Body of pancreas (tissue), 4 donors: ENCODE data around the gene LDAH. TPM values are rescaled to one million over a fixed set of nuclear protein-coding genes. Genes with fewer than 3 reads are reported as not detected.

Experiments used
- ATAC-seq: fragments of 150-250 bp; one replicate; pipeline ENCODE4 v1.9.1; 2016
- DNase-seq, 4 donors: peaks; one replicate each; pipeline ENCODE4 v3.0.0-alpha.2; 2019
- H3K27ac ChIP-seq, 4 donors: fragments of 200-600 bp; sonication (generic); 1 replicate in 3 of 4; 2 replicates in 1 of 4; pipeline versions ENCODE4 v1.5.1 to v1.6.1; 2016 to 2019; ENCODE audit warnings: mild to moderate bottlenecking in 1 of 4, mixed read lengths in 1 of 4, moderate library complexity in 1 of 4
- H3K27me3 ChIP-seq, 2 donors: fragments of 200-600 bp; sonication (generic); one replicate each; pipeline ENCODE4 v1.6.0; 2016; ENCODE audit warnings: mild to moderate bottlenecking in 1 of 2
- H3K36me3 ChIP-seq, 2 donors: fragments of 200-600 bp; sonication (generic); replicated peaks in 1 of 2; 2 replicates each; pipeline ENCODE4 v1.5.1; 2016; ENCODE audit warnings: low read depth in 2 of 2; ENCODE audit not compliant: insufficient read depth in 1 of 2
- H3K4me1 ChIP-seq: fragments of 200-600 bp; sonication (generic); one replicate; pipeline ENCODE4 v1.6.0; 2016
- H3K4me3 ChIP-seq, 2 donors: fragments of 200-600 bp; sonication (generic); 1 replicate in 1 of 2; 2 replicates in 1 of 2; pipeline ENCODE4 v1.5.1; 2016 to 2019
- H3K9me3 ChIP-seq, 3 donors: fragments of 200-600 bp; sonication (generic); 1 replicate in 2 of 3; 2 replicates in 1 of 3; pipeline ENCODE4 v1.5.1; 2016
- CTCF ChIP-seq, 7 experiments: fragments of 450-650 bp in 4 of 7; fragments of 200-600 bp in 3 of 7; sonication (generic) in 3 of 7; IDR thresholded peaks; one replicate each; pipeline ENCODE4 v1.5.1; 2016 to 2019; ENCODE audit warnings: antibody characterized with exemption in 7 of 7
- POLR2A ChIP-seq, 3 donors: fragments of 450-650 bp; IDR thresholded peaks; one replicate each; pipeline ENCODE4 v1.6.1; 2016; ENCODE audit warnings: antibody characterized with exemption in 3 of 3, mild to moderate bottlenecking in 2 of 3
- WGBS, 2 donors: methylation state at CpG; one replicate each; pipeline ENCODE4 v1.1.5; 2017; 5-methylcytosine and 5-hydroxymethylcytosine counted together
- intact Hi-C: fragments of 100-400 bp; cut with DNase I; formaldehyde crosslinking; loops from one replicate; pipeline ENCODE4 v1.15.1; 2023
- total RNA-seq, 2 donors: library from RNA; depleted of rRNA; stranded (reverse); fragments of >200 nt; gene quantifications; one replicate each; pipeline ENCODE4 v1.1.0, GENCODE V29; 2016

The LDAH gene
- total RNA-seq, 2 donors from 2014 or later: 6.9 to 10.6 TPM

GRCh38 chr2:20698916-20699613 is 123.8 kb downstream of the LDAH start:
- no peak overlapping the region for H3K27ac ChIP-seq
- 74 to 77% methylated on average over 4 of the region's 4 CpGs for WGBS, 2 donors

GRCh38 chr2:20697322-20697934 is 125.5 kb downstream of the LDAH start:
- WGBS, 2 donors: 90% methylated on average over 2 of the region's 2 CpGs

More at GRCh38 chr2:20698916-20699613, 123.8 kb downstream of the LDAH start:
- intact Hi-C loops: no loop called here
- no peaks in the 10 kb centered on the region for H3K9me3 ChIP-seq
- no peak for DNase-seq
- TF ChIP-seq POLR2A (IDR thresholded peaks at IDR 0.05): no peak
- TF ChIP-seq CTCF (IDR thresholded peaks at IDR 0.05): no peak
- no peaks in the 10 kb centered on the region for H3K4me1 ChIP-seq
- H3K27me3 ChIP-seq: no peaks in the 10 kb centered on the region
- H3K36me3 ChIP-seq: peaks cover 0 to 2% of the 10 kb centered on the region in 2 donors
- no peak for ATAC-seq
- H3K4me3 ChIP-seq: no peak overlapping the region

GRCh38 chr2:20696366-20696765 is 126.5 kb downstream of the LDAH start:
- intact Hi-C loops: no loop called here
- no peak for ATAC-seq
- 92 to 100% methylated on average over 2 of the region's 2 CpGs for WGBS, 2 donors

More at GRCh38 chr2:20697322-20697934, 125.5 kb downstream of the LDAH start:
- TF ChIP-seq POLR2A (IDR thresholded peaks at IDR 0.05) (no peak), CTCF (IDR thresholded peaks at IDR 0.05) (no peak)
- H3K9me3 ChIP-seq: no peaks in the 10 kb centered on the region
- no peak overlapping the region for H3K4me3 ChIP-seq
- no peak for ATAC-seq
- intact Hi-C loops: no loop called here
- H3K4me1 ChIP-seq: no peaks in the 10 kb centered on the region
- H3K27ac ChIP-seq: no peak overlapping the region
- H3K27me3 ChIP-seq: no peaks in the 10 kb centered on the region
- DNase-seq: no peak
- H3K36me3 ChIP-seq: peaks cover 0 to 2% of the 10 kb centered on the region in 2 donors

GRCh38 chr2:20693317-20693716 is 129.6 kb downstream of the LDAH start:
- Histone ChIP-seq H3K4me1 (peaks cover 11% of the 10 kb centered on the region), H3K27ac (no peak overlapping the region), H3K36me3 (no peaks in the 10 kb centered on the region), H3K4me3 (no peak overlapping the region), H3K9me3 (no peaks in the 10 kb centered on the region), H3K27me3 (no peaks in the 10 kb centered on the region)
- ATAC-seq (no peak), DNase-seq (no peak)
- 93 to 96% methylated on average over 3 of the region's 3 CpGs for WGBS, 2 donors
- TF ChIP-seq CTCF (IDR thresholded peaks at IDR 0.05): no peak
- TF ChIP-seq POLR2A (IDR thresholded peaks at IDR 0.05): no peak
- intact Hi-C loops: no loop called here

More at GRCh38 chr2:20696366-20696765, 126.5 kb downstream of the LDAH start:
- Histone ChIP-seq H3K36me3 (peaks cover 0 to 2% of the 10 kb centered on the region in 2 donors), H3K27me3 (no peaks in the 10 kb centered on the region), H3K4me1 (no peaks in the 10 kb centered on the region), H3K4me3 (no peak overlapping the region), H3K9me3 (no peaks in the 10 kb centered on the region), H3K27ac (no peak overlapping the region)
- DNase-seq: no peak
- TF ChIP-seq POLR2A (IDR thresholded peaks at IDR 0.05) (no peak), CTCF (IDR thresholded peaks at IDR 0.05) (no peak)
